SKM-1 treated with dmso at 0.1 percent for 144 hours (cell line): Measurements from ENCODE around the gene RAB22A.
"Not testable (repeated sequence)": the region's sequence is repeated elsewhere in the genome, so short reads cannot be mapped to it uniquely, and the experiment has no call there.

ENCODE experiments used
- DNase-seq: peaks from one replicate; lab custom pipeline; 2025; ENCODE audit not compliant: unreplicated experiment; lab: John Stamatoyannopoulos, UW

The RAB22A gene

DNA sequence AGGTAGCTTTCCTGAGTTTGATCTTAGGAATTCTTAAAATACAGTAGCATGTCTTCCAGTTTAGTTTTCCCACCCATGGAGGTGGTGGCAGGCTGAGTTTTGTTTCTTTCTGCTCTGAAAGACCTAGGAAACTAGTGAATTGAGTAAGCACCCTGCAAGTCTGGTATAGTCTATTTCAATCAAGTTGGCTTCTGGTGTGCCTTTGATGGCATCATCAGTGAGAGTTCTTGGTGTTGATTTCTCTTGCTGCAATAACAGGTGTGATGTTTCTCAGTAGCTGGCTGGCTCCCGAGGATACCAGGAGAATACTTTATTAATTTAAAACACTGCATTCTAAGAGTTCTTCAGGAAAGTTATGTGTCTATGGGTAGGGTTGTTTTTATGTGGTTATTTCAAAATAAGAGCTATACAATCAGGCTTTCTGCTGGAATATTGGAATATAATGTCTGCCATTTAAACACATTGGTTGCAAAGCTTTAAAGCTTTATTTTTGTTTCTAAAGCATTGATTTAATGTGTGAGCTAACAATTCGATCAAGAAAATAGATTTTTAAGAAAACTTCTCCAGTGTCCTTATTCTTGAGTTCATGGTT is 98.5 kb downstream of the RAB22A start:
- no peak for DNase-seq

DNA sequence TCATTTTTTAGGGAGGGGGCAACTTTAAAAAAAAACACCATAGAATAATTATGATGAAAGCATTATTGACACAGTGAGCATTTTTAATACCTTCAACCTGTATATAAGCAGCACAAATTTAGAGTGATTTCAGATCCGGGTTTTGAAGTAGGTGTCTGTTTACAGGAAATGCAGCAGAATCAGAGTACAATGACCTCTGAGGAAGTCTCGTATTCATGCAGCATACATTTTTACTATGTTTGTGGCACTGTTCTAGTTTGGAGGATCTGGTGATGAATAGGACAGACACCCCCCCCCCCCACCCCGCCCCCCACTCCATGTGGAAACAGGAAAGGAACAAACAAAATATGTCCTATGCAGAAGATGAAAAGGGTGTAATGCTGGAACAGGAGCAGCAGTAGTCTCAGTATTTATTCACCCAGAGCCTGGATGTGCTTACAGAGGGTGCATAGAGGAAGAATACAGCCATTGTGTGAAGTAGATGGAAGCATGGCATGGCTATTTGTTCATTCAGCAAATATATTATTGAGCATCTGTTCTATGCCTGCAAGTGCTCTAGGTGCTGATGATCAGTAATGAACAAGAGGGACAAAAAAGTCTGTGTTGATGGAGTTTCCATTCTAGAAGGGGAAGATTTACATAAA is 99.2 kb downstream of the RAB22A start:
- DNase-seq, result no peak

DNA sequence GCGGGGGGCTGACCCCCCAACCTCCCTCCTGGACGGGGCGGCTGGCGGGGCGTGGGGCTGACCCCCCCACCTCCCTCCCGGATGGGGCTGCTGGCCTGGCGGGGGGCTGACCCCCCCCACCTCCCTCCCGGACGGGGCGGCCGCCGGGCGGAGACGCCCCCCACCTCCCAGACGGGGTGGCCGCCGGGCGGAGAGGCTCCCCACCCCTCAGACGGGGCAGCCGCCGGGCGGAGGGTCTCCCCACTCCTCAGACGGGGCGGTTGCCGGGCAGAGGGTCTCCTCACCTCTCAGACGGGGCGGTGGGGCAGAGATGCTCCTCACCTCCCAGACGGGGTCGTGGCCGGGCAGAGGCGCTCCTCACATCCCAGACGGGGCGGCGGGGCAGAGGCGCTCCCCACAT is 104.7 kb downstream of the RAB22A start:
- not testable (repeated sequence) for DNase-seq

DNA sequence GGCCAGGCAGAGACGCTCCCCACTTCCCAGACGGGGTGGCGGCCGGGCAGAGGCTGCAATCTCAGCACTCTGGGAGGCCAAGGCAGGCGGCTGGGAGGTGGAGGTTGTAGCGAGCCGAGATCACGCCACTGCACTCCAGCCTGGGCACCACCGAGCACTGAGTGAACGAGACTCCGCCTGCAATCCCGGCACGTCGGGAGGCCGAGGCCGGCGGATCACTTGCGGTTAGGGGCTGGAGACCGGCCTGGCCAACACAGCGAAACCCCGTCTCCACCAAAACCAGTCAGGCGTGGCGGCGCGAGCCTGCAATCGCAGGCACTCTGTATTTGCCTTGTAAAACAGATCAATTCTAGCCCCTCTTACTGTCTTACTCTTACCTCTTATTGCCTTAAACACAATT is 105.3 kb downstream of the RAB22A start:
- not testable (repeated sequence) for DNase-seq

DNA sequence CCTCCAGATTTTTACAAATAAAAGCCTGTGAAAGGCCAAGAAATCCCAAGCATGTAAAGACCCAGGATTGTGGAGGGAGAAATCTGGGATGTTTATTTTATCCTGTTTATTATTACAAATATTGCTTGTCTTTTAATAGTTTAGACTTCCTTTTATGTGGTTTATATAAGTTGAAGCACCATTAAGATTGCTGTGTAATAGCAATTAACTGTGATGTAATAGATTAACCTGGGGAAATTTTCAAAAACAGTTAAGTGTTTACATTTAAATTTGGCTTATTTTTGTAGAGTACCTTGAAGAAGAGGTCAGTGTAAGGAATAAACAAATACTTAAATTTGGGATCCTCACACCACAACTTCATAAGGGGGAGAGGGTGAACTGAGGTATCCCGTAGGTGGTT is 106.5 kb downstream of the RAB22A start:
- no peak for DNase-seq

DNA sequence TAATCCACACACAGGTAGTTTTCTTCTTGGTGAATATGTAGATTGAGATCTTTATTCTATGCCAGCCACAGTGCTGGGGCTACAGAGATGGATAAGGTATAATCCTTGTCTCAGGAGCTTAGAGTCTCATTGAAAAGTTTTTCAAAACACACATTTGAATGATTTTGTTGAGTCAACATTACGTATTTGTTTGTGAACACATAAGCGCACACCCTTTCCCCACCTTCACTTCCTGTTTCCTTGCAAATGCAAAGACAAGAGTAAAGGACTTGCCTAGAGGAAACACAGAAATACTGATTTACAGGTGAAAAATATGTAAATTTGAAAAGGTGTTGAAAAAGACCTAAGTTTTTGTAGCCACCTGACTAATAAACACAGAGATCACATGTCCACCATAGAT is 107.3 kb downstream of the RAB22A start:
- no peak for DNase-seq
